HepG2 (cell line): ENCODE results near the gene LRRC3C. TPM values are rescaled to one million over a fixed set of nuclear protein-coding genes. Genes with fewer than 3 reads are reported as not detected.
A peak's percentile ranks its signal among the peaks of the same experiment; 100 is the strongest.

Source experiments
- AHR ChIP-seq: IDR thresholded peaks from 2 replicates; pipeline ENCODE4 v1.6.1; 2018; ENCODE audit warnings: missing genetic modification reagents, missing compliant biosample characterization
- BRD4 ChIP-seq: sonication (generic); formaldehyde crosslinking; IDR thresholded peaks from 2 replicates; pipeline ENCODE4 v1.4.0; 2020; ENCODE audit warnings: missing genetic modification reagents
- CAMTA2 ChIP-seq: sonication (generic); formaldehyde crosslinking; IDR thresholded peaks from 2 replicates; pipeline ENCODE4 v1.4.0; 2020; ENCODE audit warnings: mild to moderate bottlenecking, missing genetic modification reagents, borderline replicate concordance
- CEBPZ ChIP-seq: IDR thresholded peaks from 2 replicates; pipeline ENCODE4 v1.6.1; 2012; ENCODE audit warnings: low read length, improper control_type of control experiment
- JUN ChIP-seq: sonication (generic); formaldehyde crosslinking; IDR thresholded peaks from 2 replicates; pipeline ENCODE4 v1.4.0; 2020; ENCODE audit warnings: mild to moderate bottlenecking, missing genetic modification reagents
- KLF9 ChIP-seq: IDR thresholded peaks from 2 replicates; pipeline ENCODE4 v1.6.1; 2016; ENCODE audit warnings: low read depth
- MLX ChIP-seq: IDR thresholded peaks from 2 replicates; pipeline ENCODE4 v1.6.1; 2016
- NR2F1 ChIP-seq, 2 experiments: fragments of 450-650 bp in 1 of 2; formaldehyde crosslinking in 1 of 2; IDR thresholded peaks; 2 replicates each; pipeline versions ENCODE4 v1.5.0 to v1.6.1; 2016 to 2020; ENCODE audit warnings: mild to moderate bottlenecking in 1 of 2, missing compliant biosample characterization in 1 of 2, missing genetic modification reagents in 1 of 2, moderate library complexity in 1 of 2
- NR2F6 ChIP-seq, 2 experiments: IDR thresholded peaks; 2 replicates each; pipeline ENCODE4 v1.6.1; 2016; ENCODE audit warnings: antibody characterized with exemption in 1 of 2, mild to moderate bottlenecking in 1 of 2
- PHF20 ChIP-seq: sonication (generic); formaldehyde crosslinking; IDR thresholded peaks from 2 replicates; pipeline ENCODE4 v1.5.0; 2020; ENCODE audit warnings: mild to moderate bottlenecking, missing genetic modification reagents
- PLSCR1 ChIP-seq: sonication (generic); formaldehyde crosslinking; IDR thresholded peaks from 2 replicates; pipeline ENCODE4 v1.5.0; 2020; ENCODE audit warnings: missing genetic modification reagents, mild to moderate bottlenecking, borderline replicate concordance
- PRDM10 ChIP-seq: sonication (generic); formaldehyde crosslinking; IDR thresholded peaks from 2 replicates; pipeline ENCODE4 v1.4.0; 2020; ENCODE audit warnings: low read depth, missing genetic modification reagents
- RCOR2 ChIP-seq: IDR thresholded peaks from 2 replicates; pipeline ENCODE4 v1.6.1; 2016; ENCODE audit warnings: missing biosample characterization, missing genetic modification reagents
- SNAPC5 ChIP-seq: sonication (generic); formaldehyde crosslinking; IDR thresholded peaks from 2 replicates; pipeline ENCODE4 v1.8.1; 2023; ENCODE audit warnings: mild to moderate bottlenecking, missing genetic modification reagents, borderline replicate concordance
- SYNCRIP ChIP-seq: fragments of 200-400 bp; formaldehyde crosslinking; IDR thresholded peaks from 2 replicates; pipeline ENCODE4 v1.6.1; 2018; ENCODE audit warnings: mild to moderate bottlenecking, low read depth, low read length; ENCODE audit not compliant: insufficient read depth
- TERF1 ChIP-seq: sonication (generic); formaldehyde crosslinking; IDR thresholded peaks from 2 replicates; pipeline ENCODE4 v1.8.0; 2022; ENCODE audit warnings: mild to moderate bottlenecking, missing genetic modification reagents, moderate library complexity
- ZMYM3 ChIP-seq: sonication (generic); formaldehyde crosslinking; IDR thresholded peaks from 2 replicates; pipeline ENCODE4 v1.5.1; 2020; ENCODE audit warnings: mild to moderate bottlenecking, missing genetic modification reagents
- ZNF230 ChIP-seq: sonication (generic); formaldehyde crosslinking; IDR thresholded peaks from 2 replicates; pipeline ENCODE4 v1.4.0; 2020; ENCODE audit warnings: mild to moderate bottlenecking, missing genetic modification reagents
- polyA plus RNA-seq, 8 experiments: library from polyadenylated mRNA; depleted of rRNA in 3 of 8; stranded (reverse) in 7 of 8; unstranded in 1 of 8; fragments of >200 nt; fragmentation: Illumina TruSeq in 4 of 8; extraction: Trizol in 4 of 8; gene quantifications; 2 replicates each; pipeline versions ENCODE4 v1.2.1 to v1.2.3, GENCODE V29; 2011 to 2016; ENCODE audit warnings: low read depth in 4 of 8, missing spikeins in 1 of 8, mixed read lengths in 1 of 8; ENCODE audit not compliant: insufficient read depth in 1 of 8
- total RNA-seq, 5 experiments: library from RNA; depleted of rRNA; stranded (reverse); fragments of >200 nt; fragmentation: Illumina TruSeq; extraction: Trizol; gene quantifications; 2 replicates each; pipeline ENCODE4 v1.2.3, GENCODE V29; 2016; ENCODE audit warnings: low read depth in 1 of 5

LRRC3C gene
- total and polyA plus RNA-seq, 2 of the 13 experiments (the other 11 are each of a cell fraction or from before 2014, with no cell fraction given): 0.17 TPM; not detected in 1

- TF ChIP-seq SNAPC5 (CRISPR knock-in tag) (no peak), SYNCRIP (no peak), NR2F6 (IDR thresholded peaks at IDR 0.05) (peak; percentile 30; the same call in 1 of the 2 replicates), NR2F6 (CRISPR knock-in tag; IDR thresholded peaks at IDR 0.05) (0 out of 2 replicates have a peak, but pooled peaks have one; percentile 36), TERF1 (CRISPR knock-in tag) (no peak), PLSCR1 (CRISPR knock-in tag) (no peak), NR2F1 (CRISPR knock-in tag; IDR thresholded peaks at IDR 0.05) (peak in 1 of 2 experiments; percentile 9; a peak in 1 of 4 replicates), RCOR2 (CRISPR knock-in tag) (no peak), PHF20 (CRISPR knock-in tag) (0 out of 2 replicates have a peak, but pooled peaks have one; percentile 68), JUN (CRISPR knock-in tag) (no peak), PRDM10 (CRISPR knock-in tag) (peak; percentile 45; the same call in 1 of the 2 replicates), MLX (CRISPR knock-in tag) (peak; percentile 36; the same call in 1 of the 2 replicates), ZNF230 (CRISPR knock-in tag) (peak; percentile 77), ZMYM3 (CRISPR knock-in tag) (no peak), AHR (CRISPR knock-in tag) (no peak), CAMTA2 (CRISPR knock-in tag) (no peak), CEBPZ (no peak), BRD4 (no peak), KLF9 (CRISPR knock-in tag) (peak; percentile 86)
Observed at GRCh38 chr17:39927101-39927928, at the start of gene LRRC3C, which contains the start of gene ORMDL3 (continued).
